Nucleus accumbens (tissue), 56 donors: Measurements from ENCODE around the gene RELN.
A peak's percentile ranks its signal among the peaks of the same experiment; 100 is the strongest.
"Not testable (repeated sequence)": the region's sequence is repeated elsewhere in the genome, so short reads cannot be mapped to it uniquely, and the experiment has no call there.

ENCODE experiments used
- DNase-seq, 56 donors: peaks; one replicate each; lab custom pipeline; 2025; lab: John Stamatoyannopoulos, UW

RELN gene

DNA sequence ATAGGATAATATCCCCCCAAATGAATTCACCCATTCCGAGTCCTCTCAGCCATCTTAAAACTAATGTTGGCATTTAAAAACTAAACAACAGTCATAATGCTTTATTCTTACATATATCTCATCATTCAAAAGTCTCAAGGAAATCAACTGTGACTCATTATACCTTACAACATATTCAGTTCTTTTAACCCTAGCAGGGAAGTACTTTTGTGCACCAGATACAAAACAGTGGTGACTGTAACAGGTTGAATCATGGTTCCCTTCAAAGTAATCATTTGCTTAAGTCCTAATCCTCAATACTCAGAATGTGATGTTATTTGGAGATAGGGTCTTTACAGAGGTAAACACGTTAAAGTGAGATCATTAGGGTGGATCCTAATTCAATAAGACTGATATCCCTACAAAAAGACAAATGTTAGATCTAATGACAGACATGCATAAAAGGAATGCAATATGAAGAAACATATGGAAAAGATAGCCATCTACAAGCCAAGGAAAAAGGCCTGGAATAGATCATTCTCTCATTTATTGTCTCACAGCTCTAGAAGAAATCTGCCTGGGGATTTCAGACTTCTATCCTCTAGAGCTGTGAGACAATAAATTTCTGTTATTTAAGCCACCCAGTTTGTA is 42.3 kb downstream of the RELN start:
- no peak for DNase-seq

DNA sequence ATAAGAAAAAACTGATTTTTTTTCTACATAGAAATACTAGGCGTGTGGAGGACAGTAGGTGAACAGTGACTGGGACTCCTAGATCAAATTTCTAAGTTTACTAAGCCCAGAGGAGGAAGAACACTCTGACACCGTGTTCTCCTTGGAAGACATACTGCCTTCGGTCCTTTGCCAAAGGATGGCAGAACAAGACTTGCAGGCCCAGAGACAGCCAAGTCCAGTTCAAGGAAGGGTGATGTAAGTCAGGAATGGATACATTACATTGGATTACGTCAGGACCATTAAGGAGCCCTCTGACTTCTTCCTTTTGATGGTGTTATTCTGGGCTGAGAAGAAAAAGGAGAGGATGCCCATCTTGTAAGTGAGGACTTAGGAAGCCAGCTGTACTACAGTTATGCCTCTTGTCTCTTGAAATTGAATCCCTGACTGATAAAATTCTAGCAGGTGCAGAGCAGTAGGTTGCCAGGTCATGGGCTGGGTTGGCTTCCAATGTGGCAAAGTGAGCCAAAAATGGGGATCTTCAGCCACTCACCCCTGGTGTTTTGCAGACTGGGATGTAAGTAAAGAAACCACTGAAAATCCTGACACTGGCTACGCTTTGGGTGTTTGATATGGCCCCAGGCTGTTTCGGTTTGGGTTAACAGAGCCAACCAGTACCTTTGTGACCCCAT is 45.1 kb downstream of the RELN start:
- no peak for DNase-seq

DNA sequence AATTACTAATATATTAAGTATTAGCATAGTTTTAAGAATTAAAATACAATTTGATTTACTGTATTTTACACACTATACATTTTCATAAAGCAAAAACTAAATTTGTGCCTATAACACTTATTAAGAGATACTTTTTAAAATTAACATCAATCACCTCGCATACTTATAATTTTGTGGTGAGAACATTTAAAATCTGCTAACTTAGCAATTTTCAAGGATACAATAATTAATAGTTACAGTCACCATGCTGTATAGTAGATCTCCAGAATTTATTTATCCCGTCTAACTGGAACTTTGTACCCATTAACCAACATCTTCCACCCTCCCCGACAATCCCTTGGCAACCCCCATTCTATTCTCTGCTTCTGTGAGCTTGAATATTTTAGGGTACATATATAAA is 47.5 kb downstream of the RELN start:
- DNase-seq = no peak

DNA sequence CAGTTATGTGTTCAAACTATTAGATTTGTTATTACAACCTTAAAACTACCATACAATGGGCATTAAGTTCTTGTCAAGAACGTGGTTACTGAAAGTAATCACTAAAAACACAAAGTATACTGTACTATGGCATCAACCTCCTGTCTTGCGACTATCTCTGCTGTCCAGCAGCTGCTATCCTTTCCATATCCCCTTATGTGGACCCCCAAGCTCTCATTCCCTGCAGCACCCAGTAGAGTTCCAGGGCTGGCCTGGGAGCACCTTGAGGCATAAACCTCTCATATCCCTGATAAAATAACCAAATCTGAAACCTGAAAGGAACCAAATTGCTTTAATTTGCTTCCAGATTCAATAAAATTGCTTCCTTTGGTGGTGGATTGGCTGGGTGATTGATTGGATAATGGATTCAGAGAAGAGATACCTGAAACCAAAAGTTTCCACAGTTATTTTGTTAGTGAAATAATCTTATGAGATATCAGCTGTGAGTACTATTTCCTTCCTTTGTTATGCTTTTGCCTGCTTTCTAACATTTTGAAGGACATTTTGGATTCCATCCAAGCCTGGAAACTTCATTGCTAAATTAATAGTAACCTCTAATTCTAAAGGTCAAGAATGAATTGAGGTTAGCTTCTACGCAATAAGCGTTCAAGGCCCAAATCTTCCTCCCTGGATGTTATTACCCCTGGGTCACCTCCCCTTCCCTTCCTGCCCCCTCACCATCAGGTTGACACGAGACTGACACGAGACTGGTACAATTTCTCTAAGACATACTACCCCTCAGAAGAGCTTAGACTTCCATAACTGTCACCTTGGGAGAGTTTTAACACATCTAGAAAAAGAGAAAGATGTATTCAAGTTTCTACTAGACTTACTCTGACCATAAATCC is 48.8 kb downstream of the RELN start:
- DNase-seq = no peak

DNA sequence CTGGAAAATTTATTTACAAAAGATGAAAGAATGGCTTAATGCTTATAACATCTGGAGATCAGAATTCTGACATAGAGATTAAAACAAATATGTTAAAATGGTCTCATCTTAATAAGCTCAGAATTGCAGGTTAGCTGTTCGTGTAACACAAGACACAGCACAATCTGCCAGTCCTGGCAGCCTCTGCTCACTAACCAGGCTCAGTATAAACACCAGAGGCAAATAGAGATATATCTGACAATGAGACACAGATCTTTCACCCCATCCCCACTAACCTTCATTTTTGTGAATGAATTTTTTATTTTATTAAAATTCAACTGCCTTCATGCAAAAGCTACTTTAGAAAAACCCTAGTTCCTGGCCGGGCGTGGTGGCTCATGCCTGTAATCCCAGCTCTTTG is 51.8 kb downstream of the RELN start:
- DNase-seq = no peak

DNA sequence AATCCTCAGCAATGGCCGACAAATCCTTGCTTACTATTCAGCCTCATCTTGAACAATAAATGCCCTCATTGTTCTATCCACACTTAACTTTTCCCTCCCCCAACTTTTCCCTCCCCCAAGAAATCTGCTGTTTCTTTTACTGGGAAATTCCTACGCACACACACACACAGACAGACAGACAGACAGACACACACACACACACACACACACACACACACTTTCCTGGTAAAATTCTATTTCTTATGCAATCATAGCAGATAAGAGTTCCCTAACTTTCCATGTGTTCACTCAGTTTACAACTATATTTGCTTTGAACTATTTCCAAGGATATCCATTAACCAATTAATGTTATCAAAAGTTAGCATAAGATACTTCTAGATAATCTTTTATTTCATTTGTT is 52.9 kb downstream of the RELN start:
- no peak for DNase-seq

DNA sequence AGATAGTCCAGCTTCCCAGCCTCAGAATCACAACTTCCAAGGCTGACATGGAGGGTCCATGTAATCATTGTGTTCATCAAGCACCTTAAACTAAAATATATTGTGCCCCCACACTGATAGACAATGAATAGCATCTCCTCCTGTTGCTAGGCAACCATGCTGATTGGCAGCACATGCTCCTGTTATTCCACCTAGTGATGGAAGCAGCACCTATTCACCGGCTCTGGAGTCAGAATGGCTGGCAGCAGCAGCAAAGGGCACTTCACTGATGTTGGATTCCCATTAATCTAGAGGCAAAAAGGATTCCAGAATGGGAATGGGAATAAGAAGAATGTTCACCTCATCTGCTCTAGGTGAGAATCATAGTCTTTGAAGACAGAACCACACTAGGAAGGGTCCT is 55.0 kb downstream of the RELN start:
- DNase-seq = peak in 24 of 56 donors; percentile 1 to 57 (median 12)

DNA sequence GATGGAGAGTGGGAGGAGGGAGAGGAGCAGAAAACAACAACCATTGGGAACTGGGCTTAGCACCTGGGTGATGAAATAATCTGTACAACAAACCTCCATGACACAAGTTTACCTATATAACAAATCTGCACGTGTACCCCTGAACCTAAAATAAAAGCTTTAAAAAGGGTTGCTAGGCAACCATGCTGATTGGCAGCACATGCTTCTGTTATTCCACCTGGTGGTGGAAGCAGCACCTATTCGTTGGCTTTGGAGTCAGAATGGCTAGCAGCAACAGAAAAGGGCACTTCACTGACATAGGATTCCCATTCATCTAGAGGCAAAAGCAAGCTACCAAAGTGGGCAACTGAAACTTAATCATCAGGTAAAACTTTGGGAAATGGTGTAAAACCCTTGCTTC is 57.1 kb downstream of the RELN start:
- DNase-seq = no peak

DNA sequence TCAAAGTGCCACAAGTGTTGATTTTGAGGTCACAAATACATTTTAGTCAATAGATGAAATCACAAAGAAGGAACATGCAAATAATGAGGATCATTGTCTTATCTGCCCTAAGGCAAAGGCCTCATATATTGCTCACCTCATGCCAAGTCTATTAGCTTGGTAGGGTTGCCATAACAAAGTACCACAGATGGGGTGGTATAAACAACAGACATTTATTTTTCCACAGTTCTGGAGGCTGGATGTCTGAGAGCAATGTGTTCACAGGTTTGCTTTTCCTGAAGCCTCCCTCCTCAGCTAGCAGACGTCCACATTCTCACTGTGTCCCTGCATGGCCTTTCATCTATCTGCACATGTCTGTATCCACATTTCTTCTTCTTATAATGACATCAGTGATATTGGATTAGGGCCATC is 59.6 kb downstream of the RELN start:
- DNase-seq = no peak

DNA sequence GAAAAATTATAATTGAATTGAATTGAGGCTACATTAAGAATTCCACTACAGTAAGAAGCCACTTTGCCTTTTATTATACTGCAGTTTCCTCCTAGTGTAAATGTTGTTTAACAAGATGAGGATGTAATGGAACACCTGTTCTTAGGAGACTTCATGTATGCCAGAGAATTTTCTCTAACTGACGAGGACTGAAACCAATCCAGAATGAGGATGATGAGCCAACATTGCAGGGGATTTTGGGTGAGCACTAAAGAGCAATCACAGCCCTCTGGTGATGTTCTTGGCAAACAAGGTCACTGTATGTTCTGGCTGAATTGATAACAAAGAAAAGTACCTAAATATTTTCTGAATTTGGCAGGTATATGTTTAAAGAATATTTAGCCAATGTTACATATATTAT is 60.9 kb downstream of the RELN start:
- no peak for DNase-seq

DNA sequence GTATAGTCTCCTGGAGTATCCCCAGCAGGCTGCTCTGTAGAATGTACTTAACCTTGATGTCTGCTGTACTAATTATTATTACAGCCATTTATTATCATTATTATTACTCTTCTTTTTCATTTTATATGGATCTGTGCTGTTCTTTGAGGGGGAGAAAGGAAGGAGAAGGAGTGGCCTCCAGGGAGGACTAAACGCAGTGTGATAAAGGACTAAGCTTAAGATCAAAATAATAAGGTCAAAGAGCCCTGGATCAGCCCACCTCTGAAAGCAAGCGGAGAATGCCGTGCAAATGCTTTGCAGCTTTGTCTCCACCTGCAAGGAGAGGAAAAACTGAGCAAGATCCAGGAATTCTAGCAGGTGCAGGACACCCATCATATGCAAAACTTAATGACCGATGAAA is 65.3 kb downstream of the RELN start:
- DNase-seq = no peak

DNA sequence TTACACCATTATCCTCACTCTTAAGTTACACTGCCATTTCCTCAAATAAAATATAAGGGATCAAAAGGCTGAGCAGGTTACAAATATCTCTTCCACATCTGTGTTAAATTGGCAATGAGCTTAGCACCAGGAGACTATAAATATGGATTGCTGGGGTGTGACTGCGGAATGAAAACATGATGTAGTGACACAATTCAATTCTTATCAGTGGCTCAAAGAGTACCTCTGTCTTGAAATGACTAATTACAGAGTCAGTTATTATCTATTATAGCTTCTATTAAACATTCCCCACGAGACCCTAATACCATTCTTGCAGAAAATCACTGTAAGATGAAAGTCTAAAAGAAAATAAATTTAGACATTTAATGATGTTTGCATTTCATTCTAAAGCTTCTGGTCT is 67.1 kb downstream of the RELN start:
- no peak for DNase-seq

DNA sequence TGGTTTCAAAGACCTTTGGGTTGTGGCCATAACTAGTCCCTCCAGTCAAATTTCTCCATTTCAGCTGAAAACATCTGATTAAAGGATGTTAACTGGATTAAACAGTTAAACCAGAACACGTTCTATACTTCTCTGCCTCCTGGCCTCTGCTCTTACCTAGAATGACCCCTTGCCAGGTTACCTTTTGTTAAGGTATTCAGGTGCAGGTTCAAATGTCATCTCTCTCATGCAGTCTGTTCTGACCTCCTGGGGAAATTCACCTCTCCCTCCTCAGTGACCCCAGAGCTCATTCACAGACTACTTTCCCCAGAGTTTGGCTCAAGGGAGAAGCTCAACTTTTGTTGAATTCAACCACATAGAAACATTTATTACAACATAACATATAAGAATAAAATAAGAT is 67.8 kb downstream of the RELN start:
- DNase-seq = no peak

DNA sequence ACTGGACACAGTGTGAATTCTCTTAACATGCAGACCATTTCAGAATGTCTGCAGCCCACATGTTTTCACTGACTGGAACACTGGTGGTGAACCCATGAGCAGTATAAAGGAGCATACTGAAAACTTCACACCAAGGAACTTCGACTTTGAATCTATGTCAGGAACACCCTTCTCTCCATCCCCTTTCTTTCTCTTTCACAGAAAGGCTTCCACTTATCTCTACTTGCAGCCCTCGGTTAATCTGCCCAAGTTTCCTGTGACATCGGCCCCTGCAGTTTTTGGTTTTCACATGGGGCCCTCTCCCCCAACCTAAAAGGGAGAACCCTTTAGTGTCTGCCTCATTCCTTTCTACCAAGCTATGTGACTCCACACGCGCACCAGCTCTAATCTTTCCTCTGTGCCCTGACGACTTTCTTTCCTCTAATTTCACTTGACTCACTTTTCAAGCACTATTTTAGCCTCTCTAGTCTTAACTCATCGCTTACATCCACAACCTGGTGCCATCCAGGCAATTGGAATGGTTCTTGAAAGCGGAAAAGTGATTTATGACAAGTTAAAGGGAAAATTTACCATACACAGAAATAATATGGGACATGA is 70.1 kb downstream of the RELN start:
- no peak for DNase-seq

DNA sequence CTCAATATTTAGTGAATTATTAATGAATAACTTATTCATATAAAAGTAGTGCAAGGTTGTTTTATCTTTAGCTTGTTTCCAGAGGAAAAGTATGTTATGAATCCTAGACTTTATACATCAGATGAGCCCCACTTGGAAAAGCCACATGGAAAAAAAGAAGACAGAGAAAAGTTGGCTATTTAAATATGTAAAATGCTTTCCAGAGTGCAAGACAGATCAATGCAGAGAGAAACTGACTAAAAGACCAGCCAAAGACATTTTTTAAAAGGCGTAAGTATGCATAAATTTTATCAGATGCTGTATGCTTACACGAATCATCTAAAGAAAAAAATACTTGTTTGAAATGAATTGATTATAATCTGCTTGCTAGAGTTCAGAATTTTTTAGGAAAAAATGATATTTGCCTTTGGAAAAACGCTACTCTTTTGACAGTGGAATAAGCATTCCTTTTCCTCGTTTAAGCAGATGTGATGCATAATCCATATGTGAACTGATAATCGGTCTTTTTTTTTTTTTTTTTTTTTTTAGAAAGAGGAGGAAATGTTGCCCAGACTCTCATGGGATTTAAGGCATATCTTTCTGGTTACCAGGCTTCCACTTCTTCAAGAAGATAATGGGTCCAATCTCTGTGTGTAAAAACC is 70.7 kb downstream of the RELN start:
- no peak for DNase-seq

DNA sequence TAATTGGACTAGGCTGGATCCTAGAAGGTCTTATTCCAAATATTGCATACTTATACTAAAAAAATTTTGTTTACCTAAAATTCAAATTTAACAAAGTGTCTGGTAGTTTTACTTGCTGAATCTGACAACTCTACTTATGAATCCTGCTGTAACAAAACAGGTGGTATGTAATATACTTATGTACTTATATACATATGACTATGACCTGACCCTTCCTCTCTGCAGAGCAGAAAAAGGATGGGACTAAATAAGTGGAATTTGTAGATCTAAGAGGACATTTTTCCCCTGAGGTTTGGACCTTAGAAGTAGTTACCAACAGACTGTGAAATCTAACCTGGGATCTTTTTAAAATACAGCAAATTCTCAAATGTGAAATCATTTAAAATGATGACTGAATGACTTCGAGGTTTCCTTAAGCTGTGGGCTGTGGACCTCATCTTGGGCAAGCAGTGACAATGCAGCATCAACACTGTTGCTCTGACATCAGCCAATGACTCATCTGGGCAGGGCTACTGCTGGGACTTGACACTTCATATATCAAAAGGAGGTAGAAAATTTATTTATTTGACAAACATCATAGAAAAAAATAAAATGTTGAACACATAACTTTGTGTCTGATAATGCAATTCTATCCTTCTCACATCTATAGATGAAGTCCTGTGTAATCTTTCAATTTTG is 73.6 kb downstream of the RELN start:
- no peak for DNase-seq

DNA sequence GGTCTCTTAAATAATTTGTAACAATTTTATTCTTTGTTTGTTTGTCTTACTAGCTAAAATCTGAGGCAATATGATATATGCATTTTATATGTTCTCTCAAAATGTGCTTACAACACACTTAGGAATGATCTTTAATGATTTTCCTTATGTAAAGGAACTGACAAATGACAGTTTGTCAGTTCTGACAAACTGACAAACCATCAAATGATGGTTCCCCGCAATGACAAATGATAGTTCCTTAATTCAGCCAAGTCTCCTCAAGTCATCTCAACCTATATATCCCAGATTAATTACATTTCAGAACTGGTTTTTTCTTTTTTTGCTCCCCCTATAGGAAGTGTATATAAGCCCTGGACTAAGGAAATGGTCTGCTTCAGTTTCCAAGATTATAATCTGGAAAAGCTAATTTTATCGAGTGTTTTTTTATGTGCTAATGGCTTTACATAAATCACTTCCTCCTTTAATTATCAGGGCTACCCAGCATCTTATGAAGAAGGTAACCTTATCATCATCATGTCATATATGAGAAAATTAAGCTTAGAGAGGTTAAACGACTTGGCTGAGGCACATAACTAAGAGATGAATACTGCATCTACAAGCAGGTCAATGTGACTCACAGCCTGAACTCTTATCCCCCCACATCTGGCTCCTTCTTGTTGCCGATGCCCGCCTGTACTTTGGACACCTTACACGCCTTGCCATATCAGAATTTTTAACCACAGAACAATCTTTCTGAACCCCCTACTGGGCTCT is 75.1 kb downstream of the RELN start:
- no peak for DNase-seq

DNA sequence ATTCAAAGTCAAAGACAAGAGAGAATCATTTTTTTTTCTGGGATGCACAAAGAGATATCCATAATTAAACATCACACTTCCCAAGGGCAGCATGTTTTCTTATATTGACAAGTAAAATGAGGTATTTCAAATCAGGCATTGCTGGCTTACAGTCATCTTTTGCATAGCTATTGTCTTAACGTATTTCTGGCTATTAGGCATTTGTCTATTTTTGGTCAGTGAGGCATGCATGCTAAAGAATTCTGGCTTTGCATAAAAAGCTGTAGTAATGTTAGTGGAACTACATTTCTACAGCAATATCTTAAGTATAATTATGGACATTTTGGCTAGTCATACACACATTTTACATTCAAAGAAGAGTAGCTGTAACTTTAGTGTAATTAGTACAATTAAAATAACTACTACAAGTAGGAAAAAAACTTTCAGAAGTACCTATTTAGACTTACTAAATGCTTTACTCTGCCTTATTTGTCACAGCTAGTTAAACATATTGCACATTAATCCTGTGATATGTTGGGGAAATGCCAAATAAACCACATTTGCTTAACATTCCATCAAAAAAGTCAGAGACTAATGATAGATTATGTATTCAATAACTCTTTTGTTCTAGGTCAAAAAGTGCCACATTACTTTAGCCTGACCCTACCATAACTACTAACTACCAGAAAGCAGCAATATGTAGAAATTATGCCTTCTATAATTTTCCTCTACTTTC is 76.4 kb downstream of the RELN start:
- DNase-seq = no peak

DNA sequence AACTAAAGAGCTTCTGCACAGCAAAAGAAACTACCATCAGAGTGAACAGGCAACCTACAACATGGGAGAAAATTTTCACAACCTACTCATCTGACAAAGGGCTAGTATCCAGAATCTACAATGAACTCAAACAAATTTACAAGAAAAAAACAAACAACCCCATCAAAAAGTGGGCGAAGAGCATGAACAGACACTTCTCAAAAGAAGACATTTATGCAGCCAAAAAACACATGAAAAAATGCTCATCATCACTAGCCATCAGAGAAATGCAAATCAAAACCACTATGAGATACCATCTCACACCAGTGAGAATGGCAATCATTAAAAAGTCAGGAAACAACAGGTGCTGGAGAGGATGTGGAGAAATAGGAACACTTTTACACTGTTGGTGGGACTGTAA is 78.4 kb downstream of the RELN start:
- not testable (repeated sequence) for DNase-seq
